ENCODE results near the gene CHMP4A.

CHMP4A gene

DNA sequence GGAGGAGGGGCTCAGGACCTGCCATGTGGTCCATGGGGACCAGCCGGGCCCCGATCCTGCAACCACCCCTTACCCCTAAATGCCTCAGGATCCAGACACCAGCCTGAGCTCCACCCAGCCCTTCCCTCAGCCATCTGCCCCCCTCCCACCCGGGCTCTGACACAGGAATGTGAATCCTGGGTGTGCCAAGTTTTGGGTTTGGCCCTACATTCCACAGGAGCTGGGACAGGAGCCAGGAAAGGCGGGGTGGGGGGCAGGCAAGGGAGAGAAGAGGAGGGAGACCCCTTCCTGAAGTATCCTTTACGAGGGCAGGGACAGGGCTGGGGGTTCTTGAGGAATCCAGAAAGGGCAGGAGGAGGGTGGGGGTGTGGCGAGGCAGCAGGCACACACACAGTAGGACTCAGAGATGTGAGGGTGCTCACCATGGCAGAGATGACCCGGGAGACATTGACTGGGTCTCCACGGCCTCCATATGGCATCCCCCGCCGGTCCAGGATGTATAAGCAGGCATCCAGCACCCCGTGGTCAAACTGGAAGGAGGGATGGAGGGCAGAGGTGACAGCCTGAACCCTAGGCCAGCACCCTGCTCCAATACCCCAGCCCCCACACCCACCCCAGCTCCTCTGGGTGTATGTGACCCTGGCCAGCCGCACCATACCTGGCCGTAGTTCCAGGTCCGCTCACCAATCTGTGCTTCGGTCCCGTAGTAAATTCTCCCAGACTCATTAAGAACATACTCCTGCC, 46.2 kb upstream of the CHMP4A start:
- TF ChIP-seq, protein P1, sequence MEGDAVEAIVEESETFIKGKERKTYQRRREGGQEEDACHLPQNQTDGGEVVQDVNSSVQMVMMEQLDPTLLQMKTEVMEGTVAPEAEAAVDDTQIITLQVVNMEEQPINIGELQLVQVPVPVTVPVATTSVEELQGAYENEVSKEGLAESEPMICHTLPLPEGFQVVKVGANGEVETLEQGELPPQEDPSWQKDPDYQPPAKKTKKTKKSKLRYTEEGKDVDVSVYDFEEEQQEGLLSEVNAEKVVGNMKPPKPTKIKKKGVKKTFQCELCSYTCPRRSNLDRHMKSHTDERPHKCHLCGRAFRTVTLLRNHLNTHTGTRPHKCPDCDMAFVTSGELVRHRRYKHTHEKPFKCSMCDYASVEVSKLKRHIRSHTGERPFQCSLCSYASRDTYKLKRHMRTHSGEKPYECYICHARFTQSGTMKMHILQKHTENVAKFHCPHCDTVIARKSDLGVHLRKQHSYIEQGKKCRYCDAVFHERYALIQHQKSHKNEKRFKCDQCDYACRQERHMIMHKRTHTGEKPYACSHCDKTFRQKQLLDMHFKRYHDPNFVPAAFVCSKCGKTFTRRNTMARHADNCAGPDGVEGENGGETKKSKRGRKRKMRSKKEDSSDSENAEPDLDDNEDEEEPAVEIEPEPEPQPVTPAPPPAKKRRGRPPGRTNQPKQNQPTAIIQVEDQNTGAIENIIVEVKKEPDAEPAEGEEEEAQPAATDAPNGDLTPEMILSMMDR (IDR thresholded peaks at IDR 0.05; ENCODE audit: low read depth, low read length): no peak
- peak; percentile 17 for DNase-seq (ENCODE audit: low read depth, low spot score)
- H3K4me3 ChIP-seq (ENCODE audit: low read depth, low read length): no peak overlapping the region
- in situ Hi-C loops (cut with HindIII; ENCODE audit: low sequenced_read_pairs): no loop called here

DNA sequence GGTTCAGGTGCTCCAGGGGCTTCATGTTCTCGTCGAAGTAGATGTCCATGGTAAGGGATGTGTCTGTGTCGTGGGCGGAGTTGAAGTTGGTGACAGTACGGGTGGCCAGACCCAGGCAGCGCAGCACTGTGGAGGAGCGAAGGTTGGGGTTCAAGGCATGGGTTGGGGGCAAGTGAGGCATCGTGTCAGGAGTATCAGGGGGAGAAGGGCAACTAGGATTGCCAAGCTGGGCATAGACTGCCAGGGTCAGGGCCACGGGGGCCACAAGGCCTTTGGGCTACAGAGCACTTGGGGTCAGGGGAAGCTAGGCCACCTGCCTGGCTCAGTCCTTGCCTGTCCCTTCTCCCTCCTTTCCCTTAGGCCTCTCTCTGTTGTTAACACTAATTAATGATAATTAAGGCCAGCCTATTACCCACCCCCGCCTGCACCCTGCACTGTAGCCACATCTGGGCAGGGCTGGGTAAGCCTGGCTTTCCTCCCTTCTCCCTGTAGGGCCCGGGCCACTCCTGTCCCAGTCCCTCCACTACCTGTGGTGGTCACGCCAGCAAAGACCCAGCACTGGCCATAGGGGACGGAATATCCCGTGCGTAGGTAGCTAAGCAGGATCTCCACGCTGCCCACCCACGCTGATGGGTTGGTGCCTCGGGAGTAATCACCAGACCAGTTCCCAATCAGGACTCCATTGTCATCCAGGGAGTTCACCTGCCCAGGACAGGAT, 45.4 kb upstream of the CHMP4A start:
- no peak for DNase-seq (ENCODE audit: low read depth, low spot score)
- in situ Hi-C loops (cut with HindIII; ENCODE audit: low sequenced_read_pairs): no loop called here
- TF ChIP-seq, protein P1 (IDR thresholded peaks at IDR 0.05; ENCODE audit: low read depth, low read length): no peak
- no peak overlapping the region for H3K4me3 ChIP-seq (ENCODE audit: low read depth, low read length)

DNA sequence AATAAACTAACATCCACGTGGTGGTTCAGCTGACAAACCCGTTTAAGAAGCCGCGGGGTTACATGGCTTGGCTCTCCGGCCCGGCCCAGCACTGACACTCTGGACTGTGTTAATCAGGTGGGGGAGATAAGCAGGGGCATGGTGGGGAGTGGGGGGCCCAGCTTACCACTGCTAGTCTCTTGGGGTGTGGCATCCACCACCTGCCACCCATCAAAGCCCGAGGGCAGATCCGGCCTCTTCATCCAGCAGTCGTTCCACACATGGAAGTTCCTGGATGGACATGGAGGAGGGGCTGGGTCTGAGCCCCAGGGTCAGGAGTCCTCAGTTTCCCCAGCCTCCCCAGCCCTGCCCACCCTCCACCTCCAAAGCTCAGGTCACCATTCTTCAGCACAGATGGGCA, 44.8 kb upstream of the CHMP4A start:
- in situ Hi-C loops (cut with HindIII; ENCODE audit: low sequenced_read_pairs): no loop called here
- no peak overlapping the region for H3K4me3 ChIP-seq (ENCODE audit: low read depth, low read length)
- no peak for DNase-seq (ENCODE audit: low read depth, low spot score)
- TF ChIP-seq, protein P1 (IDR thresholded peaks at IDR 0.05; ENCODE audit: low read depth, low read length): no peak

DNA sequence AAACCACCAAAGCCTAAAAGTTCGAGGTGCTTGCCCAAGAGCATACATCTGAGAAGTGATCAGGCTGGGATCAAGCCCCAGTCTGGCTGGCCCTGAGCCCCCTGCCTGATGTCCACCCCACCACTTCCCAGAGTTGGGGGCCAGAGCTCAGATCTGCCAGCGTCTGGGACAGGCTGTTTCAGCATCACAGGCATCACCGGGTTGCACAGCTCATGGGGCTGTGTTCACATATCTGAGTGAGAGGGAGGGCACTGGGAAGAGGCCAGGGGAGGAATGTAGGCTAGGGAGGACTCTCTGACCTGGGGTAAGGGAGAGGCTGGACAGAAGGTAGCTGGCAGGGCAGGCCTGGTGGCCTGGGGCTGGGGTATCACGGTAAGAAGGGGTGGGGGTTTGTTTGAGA, 43.7 kb upstream of the CHMP4A start:
- in situ Hi-C loops (cut with HindIII; ENCODE audit: low sequenced_read_pairs): no loop called here
- no peak overlapping the region for H3K4me3 ChIP-seq (ENCODE audit: low read depth, low read length)
- TF ChIP-seq, protein P1 (IDR thresholded peaks at IDR 0.05; ENCODE audit: low read depth, low read length): no peak
- no peak for DNase-seq (ENCODE audit: low read depth, low spot score)

DNA sequence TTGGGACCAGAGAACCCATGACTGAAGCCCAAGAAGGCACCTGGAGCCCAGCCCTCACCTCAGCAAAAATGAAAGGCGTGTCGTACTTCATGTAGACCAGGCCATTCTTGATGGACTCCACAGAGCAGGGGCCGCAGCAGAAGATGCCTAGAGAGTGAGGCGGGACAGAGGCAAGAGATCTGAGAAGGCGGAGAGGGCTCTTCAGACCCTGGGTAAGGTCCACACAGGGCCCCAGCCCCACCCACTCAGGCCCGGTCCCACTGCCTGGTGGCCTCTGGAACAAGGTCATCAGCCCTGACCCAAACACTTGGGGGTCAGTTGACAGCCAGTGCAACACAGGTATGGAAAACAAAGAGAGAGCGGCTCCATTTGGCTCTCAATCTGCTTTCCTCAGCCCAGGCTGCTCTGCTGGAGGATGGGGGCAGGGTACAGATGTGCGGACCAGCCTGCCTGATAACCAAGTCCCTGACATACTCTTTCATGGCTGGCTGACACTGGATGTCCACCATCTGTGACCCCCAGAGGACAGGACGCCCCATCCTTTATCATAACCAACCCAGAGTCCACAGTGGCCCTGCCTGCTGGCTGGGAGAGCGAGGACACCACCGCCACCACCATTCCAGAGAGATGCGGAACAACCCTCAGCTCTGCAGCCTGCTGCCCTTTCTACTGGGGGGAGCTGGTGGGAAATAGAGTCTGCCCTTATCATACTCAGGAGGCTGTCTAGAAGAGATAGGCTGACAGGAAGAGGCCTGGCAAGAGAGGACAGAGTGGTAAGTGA, 42.8 kb upstream of the CHMP4A start:
- TF ChIP-seq, protein P1 (IDR thresholded peaks at IDR 0.05; ENCODE audit: low read depth, low read length): no peak
- no peak overlapping the region for H3K4me3 ChIP-seq (ENCODE audit: low read depth, low read length)
- DNase-seq (ENCODE audit: low read depth, low spot score): no peak
- in situ Hi-C loops (cut with HindIII; ENCODE audit: low sequenced_read_pairs): no loop called here

DNA sequence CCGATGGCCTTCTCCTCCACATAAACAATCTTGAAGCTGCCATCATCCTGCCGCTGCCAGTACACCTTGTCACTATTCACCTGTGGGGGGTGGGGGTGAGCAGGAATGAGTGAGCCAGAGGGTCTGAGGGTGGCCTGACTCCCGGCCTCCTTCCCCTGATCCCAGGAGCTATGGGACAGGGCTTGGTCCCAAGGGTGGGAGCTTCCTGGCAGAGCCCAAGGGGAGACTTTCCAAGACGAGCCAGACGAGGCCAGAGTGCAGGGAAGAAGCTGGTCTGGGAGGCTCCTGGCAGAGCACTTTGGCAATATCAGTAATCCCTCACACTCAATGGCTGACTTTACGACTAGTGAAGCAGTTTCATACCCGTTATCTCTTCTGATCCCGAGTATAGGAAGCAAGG, 42.1 kb upstream of the CHMP4A start:
- H3K4me3 ChIP-seq (ENCODE audit: low read depth, low read length): no peak overlapping the region
- DNase-seq (ENCODE audit: low read depth, low spot score): no peak
- in situ Hi-C loops (cut with HindIII; ENCODE audit: low sequenced_read_pairs): no loop called here
- TF ChIP-seq, protein P1 (IDR thresholded peaks at IDR 0.05; ENCODE audit: low read depth, low read length): no peak
